Measurements from ENCODE around the gene PPP1R2.

DNA sequence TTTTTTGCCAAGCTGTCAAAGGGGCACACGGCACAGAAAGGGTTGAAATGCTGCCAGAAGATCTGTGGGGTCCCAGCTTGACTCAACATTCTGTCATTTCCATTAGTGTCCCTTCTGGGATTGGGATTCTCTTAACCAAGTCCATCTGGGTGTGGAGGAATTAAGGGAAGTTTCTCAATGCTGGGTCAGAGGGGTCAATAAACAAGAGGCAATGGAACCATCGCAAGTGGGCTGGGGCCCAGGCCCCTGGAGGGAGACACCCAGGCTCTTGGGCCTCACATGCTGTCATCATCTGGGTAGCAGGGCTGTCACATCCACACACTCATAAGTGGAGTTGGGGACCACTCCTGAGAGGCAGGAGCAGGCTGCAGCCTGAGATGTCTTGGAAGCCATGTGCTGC, 48.7 kb upstream of the PPP1R2 start:
- TF ChIP-seq, protein P1, sequence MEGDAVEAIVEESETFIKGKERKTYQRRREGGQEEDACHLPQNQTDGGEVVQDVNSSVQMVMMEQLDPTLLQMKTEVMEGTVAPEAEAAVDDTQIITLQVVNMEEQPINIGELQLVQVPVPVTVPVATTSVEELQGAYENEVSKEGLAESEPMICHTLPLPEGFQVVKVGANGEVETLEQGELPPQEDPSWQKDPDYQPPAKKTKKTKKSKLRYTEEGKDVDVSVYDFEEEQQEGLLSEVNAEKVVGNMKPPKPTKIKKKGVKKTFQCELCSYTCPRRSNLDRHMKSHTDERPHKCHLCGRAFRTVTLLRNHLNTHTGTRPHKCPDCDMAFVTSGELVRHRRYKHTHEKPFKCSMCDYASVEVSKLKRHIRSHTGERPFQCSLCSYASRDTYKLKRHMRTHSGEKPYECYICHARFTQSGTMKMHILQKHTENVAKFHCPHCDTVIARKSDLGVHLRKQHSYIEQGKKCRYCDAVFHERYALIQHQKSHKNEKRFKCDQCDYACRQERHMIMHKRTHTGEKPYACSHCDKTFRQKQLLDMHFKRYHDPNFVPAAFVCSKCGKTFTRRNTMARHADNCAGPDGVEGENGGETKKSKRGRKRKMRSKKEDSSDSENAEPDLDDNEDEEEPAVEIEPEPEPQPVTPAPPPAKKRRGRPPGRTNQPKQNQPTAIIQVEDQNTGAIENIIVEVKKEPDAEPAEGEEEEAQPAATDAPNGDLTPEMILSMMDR (IDR thresholded peaks at IDR 0.05) = no peak
- no peak for TF ChIP-seq GATA2 (CRISPR knock-in tag; IDR thresholded peaks at IDR 0.05)
- TF ChIP-seq JUND (IDR thresholded peaks at IDR 0.05) = no peak
- no peak for TF ChIP-seq MEF2A (IDR thresholded peaks at IDR 0.05; ENCODE audit: borderline replicate concordance, low read depth)
- TF ChIP-seq YY1 (IDR thresholded peaks at IDR 0.05; ENCODE audit: low read depth) = no peak
- no peak for TF ChIP-seq EP300 (IDR thresholded peaks at IDR 0.05; ENCODE audit: borderline replicate concordance in 1 of 2, low read depth in 1 of 2, low read length in 1 of 2)
- TF ChIP-seq, protein P2, sequence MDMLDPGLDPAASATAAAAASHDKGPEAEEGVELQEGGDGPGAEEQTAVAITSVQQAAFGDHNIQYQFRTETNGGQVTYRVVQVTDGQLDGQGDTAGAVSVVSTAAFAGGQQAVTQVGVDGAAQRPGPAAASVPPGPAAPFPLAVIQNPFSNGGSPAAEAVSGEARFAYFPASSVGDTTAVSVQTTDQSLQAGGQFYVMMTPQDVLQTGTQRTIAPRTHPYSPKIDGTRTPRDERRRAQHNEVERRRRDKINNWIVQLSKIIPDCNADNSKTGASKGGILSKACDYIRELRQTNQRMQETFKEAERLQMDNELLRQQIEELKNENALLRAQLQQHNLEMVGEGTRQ (IDR thresholded peaks at IDR 0.05; ENCODE audit: borderline replicate concordance, low read depth, low read length) = no peak
- TF ChIP-seq RCOR1 (IDR thresholded peaks at IDR 0.05; ENCODE audit: low read length) = no peak
- TF ChIP-seq, protein P3, sequence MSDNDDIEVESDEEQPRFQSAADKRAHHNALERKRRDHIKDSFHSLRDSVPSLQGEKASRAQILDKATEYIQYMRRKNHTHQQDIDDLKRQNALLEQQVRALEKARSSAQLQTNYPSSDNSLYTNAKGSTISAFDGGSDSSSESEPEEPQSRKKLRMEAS (IDR thresholded peaks at IDR 0.05; ENCODE audit: low read depth) = no peak
- TF ChIP-seq SIN3A (IDR thresholded peaks at IDR 0.05; ENCODE audit: borderline replicate concordance, low read depth, low read length) = no peak
- no peak for TF ChIP-seq POLR2AphosphoS5 (IDR thresholded peaks at IDR 0.05; ENCODE audit: low read depth, low read length)
- no peak for TF ChIP-seq GABPA (IDR thresholded peaks at IDR 0.05; ENCODE audit: low read depth)
- TF ChIP-seq RFX5 (IDR thresholded peaks at IDR 0.05; ENCODE audit: low read length) = no peak

Measured in SK-N-SH (cell line).